Muscle of leg (tissue), 11 donors: ENCODE results near the gene OR5AR1. TPM values are rescaled to one million over a fixed set of nuclear protein-coding genes. Genes with fewer than 3 reads are reported as not detected.
"Not testable (repeated sequence)": the region's sequence is repeated elsewhere in the genome, so short reads cannot be mapped to it uniquely, and the experiment has no call there.

Experiments used
- DNase-seq: peaks from one replicate; pipeline ENCODE4 v3.0.0; 2013
- H3K27ac ChIP-seq: one replicate; pipeline ENCODE4 v1.5.1; 2013; ENCODE audit warnings: mild to moderate bottlenecking, low read length, control low read depth
- H3K27me3 ChIP-seq: one replicate; pipeline ENCODE4 v1.6.1; 2013; ENCODE audit warnings: low read length; ENCODE audit not compliant: control insufficient read depth, insufficient read depth
- H3K36me3 ChIP-seq: one replicate; pipeline ENCODE4 v1.6.1; 2013; ENCODE audit warnings: low read length; ENCODE audit not compliant: control insufficient read depth, insufficient read depth
- H3K4me1 ChIP-seq: one replicate; pipeline ENCODE4 v1.6.1; 2013; ENCODE audit warnings: low read length; ENCODE audit not compliant: control insufficient read depth, insufficient read depth
- H3K4me3 ChIP-seq: one replicate; pipeline ENCODE4 v1.5.1; 2013; ENCODE audit warnings: low read length, control low read depth
- H3K9me3 ChIP-seq: replicated peaks from 2 replicates; pipeline ENCODE4 v1.6.1; 2013; ENCODE audit warnings: low read depth, low read length; ENCODE audit not compliant: control insufficient read depth
- WGBS: methylation state at CpG from one replicate; pipeline ENCODE4 v1.1.5; 2013; ENCODE audit warnings: missing lambda C conversion rate; ENCODE audit not compliant: insufficient coverage; 5-methylcytosine and 5-hydroxymethylcytosine counted together
- polyA plus RNA-seq, 8 donors: library from polyadenylated mRNA; unstranded; fragments of 120-200 nt; gene quantifications; one replicate each; pipeline versions ENCODE4 v1.2.1 to v1.2.3, GENCODE V29; 2013; ENCODE audit warnings: inconsistent platforms in 1 of 8, low replicate concordance in 1 of 8; ENCODE audit not compliant: insufficient read length in 8 of 8, insufficient read depth in 1 of 8
- total RNA-seq: library from RNA; stranded (reverse); fragments of 120-200 nt; gene quantifications from one replicate; pipeline ENCODE4 v1.2.4, GENCODE V29; 2013

OR5AR1 gene
- total and polyA plus RNA-seq, 9 donors = not detected

DNA sequence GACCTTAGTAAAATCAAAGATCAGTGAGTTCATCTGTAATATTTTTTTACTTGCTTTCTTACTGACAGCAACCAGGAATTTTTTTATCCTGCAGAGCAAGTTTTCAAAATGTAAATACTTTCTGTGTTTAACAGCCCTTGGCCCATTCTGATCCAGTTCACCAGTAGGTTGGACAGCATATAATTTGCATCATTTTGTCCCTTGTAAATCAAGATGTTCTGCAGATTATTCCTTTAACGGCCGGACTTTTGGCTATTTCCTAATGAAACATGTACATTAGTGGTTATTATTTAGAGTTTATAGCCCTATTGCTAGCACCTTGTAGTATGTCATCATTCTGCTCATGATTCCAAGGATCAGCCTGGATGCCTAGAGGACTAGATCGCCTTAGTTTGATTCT, 27.7 kb downstream of the OR5AR1 start:
- H3K36me3 ChIP-seq, H3K4me1 ChIP-seq, H3K27ac ChIP-seq, DNase-seq, H3K9me3 ChIP-seq, H3K27me3 ChIP-seq, H3K4me3 ChIP-seq: not testable (repeated sequence)
- no CpG with 5 or more reads among the region's 3 CpGs for WGBS

GRCh38 chr11:56693428-56693827, 29.9 kb downstream of the OR5AR1 start:
- no peaks in the 10 kb centered on the region for H3K27me3 ChIP-seq
- no peak overlapping the region for H3K27ac ChIP-seq
- no peak for DNase-seq
- no peaks in the 10 kb centered on the region for H3K36me3 ChIP-seq
- H3K4me3 ChIP-seq = no peak overlapping the region
- no peaks in the 10 kb centered on the region for H3K9me3 ChIP-seq
- no peaks in the 10 kb centered on the region for H3K4me1 ChIP-seq
- no CpG with 5 or more reads among the region's 2 CpGs for WGBS

GRCh38 chr11:56698795-56699194, 35.3 kb downstream of the OR5AR1 start, which contains the start of gene OR9G1:
Gene OR9G1, plus strand, starts transcription at chr11:56699095. Its CDS starts 1,293 bp downstream, at chr11:56700388.
- H3K36me3 ChIP-seq = no peaks in the 10 kb centered on the region
- H3K4me1 ChIP-seq = no peaks in the 10 kb centered on the region
- WGBS = 56% methylated on average over 1 of the region's 1 CpG
- H3K9me3 ChIP-seq = no peaks in the 10 kb centered on the region
- no peak within 1 kb of the TSS for H3K27ac ChIP-seq
- H3K4me3 ChIP-seq = no peak within 1 kb of the TSS
- no peaks in the 10 kb centered on the region for H3K27me3 ChIP-seq
- DNase-seq = no peak

GRCh38 chr11:56700242-56700913, 36.9 kb downstream of the OR5AR1 start:
- DNase-seq = no peak
- H3K4me1 ChIP-seq = no peaks in the 10 kb centered on the region
- no peaks in the 10 kb centered on the region for H3K36me3 ChIP-seq
- WGBS = 47% methylated on average over 7 of the region's 10 CpGs
- H3K27ac ChIP-seq = no peak overlapping the region
- no peak overlapping the region for H3K4me3 ChIP-seq
- H3K27me3 ChIP-seq = no peaks in the 10 kb centered on the region
- peaks cover 2% of the 10 kb centered on the region for H3K9me3 ChIP-seq

GRCh38 chr11:56700914-56701485, 37.5 kb downstream of the OR5AR1 start:
- no peak for DNase-seq
- 93% methylated on average over 3 of the region's 8 CpGs for WGBS
- Histone ChIP-seq H3K27me3 (no peaks in the 10 kb centered on the region), H3K9me3 (peaks cover 2% of the 10 kb centered on the region), H3K36me3 (no peaks in the 10 kb centered on the region), H3K27ac (no peak overlapping the region), H3K4me1 (no peaks in the 10 kb centered on the region), H3K4me3 (no peak overlapping the region)

GRCh38 chr11:56705784-56706396, 42.4 kb downstream of the OR5AR1 start:
- Histone ChIP-seq H3K4me3 (no peak overlapping the region), H3K36me3 (no peaks in the 10 kb centered on the region), H3K9me3 (peaks cover 2% of the 10 kb centered on the region), H3K27me3 (no peaks in the 10 kb centered on the region), H3K4me1 (no peaks in the 10 kb centered on the region), H3K27ac (no peak overlapping the region)
- no peak for DNase-seq
- no CpG with 5 or more reads among the region's 1 CpG for WGBS

GRCh38 chr11:56706486-56706885, 43.0 kb downstream of the OR5AR1 start:
- Histone ChIP-seq H3K27ac (no peak overlapping the region), H3K36me3 (no peaks in the 10 kb centered on the region), H3K4me3 (no peak overlapping the region), H3K27me3 (no peaks in the 10 kb centered on the region), H3K4me1 (no peaks in the 10 kb centered on the region), H3K9me3 (peaks cover 2% of the 10 kb centered on the region)
- no peak for DNase-seq
- no CpG with 5 or more reads among the region's 2 CpGs for WGBS

DNA sequence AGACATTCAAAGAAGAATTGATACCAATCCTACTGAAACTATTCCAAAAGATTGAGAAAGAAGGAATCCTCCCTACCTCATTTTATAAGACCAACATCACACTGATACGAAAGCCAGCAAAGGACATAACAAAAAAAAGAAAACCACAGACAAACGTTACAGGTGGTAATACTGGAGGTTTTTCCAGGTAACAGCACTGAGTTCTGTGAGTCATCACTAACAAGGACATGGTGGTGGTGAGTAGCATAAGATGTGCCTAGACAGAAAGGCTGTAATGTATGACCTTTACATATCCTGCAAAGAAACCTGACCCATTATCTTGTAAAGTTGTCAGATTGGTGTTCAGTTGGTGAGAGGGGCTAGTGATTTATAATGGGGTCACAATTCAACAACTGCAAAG, 50.7 kb downstream of the OR5AR1 start:
- Histone ChIP-seq H3K27me3 (no peaks in the 10 kb centered on the region), H3K36me3 (no peaks in the 10 kb centered on the region), H3K27ac (no peak overlapping the region), H3K4me3 (no peak overlapping the region), H3K4me1 (no peaks in the 10 kb centered on the region), H3K9me3 (peaks cover 4% of the 10 kb centered on the region)
- no peak for DNase-seq
- WGBS = no CpG with 5 or more reads among the region's 2 CpGs

Other genes with a start within 250 kb of the OR5AR1 start
- gene OR5M3, start 190.3 kb upstream of the OR5AR1 start, total RNA-seq = not detected
- gene OR5M3, start 190.3 kb upstream of the OR5AR1 start, polyA plus RNA-seq = not detected
- not detected for gene OR5M8, start 172.3 kb upstream of the OR5AR1 start, total RNA-seq
- not detected for gene OR5M8, start 172.3 kb upstream of the OR5AR1 start, polyA plus RNA-seq
- not detected for gene OR5M11, start 120.4 kb upstream of the OR5AR1 start, total RNA-seq
- gene OR5M11, start 120.4 kb upstream of the OR5AR1 start, polyA plus RNA-seq = not detected
- not detected for gene OR5M10, start 86.0 kb upstream of the OR5AR1 start, total RNA-seq
- gene OR5M10, start 86.0 kb upstream of the OR5AR1 start, polyA plus RNA-seq = not detected
- not detected for gene OR5M1, start 48.8 kb upstream of the OR5AR1 start, total RNA-seq
- not detected for gene OR5M1, start 48.8 kb upstream of the OR5AR1 start, polyA plus RNA-seq
- gene OR5AP2, start 21.2 kb upstream of the OR5AR1 start, total RNA-seq = not detected
- gene OR5AP2, start 21.2 kb upstream of the OR5AR1 start, polyA plus RNA-seq = not detected
- gene OR9G1, start 35.4 kb downstream of the OR5AR1 start, total RNA-seq = not detected
- gene OR9G1, start 35.4 kb downstream of the OR5AR1 start, polyA plus RNA-seq = not detected
- gene OR9G4, start 85.0 kb downstream of the OR5AR1 start, total RNA-seq = not detected
- gene OR9G4, start 85.0 kb downstream of the OR5AR1 start, polyA plus RNA-seq = not detected